GM23338 (cell line): ENCODE results near the gene ZNF8. TPM values are rescaled to one million over a fixed set of nuclear protein-coding genes. Genes with fewer than 3 reads are reported as not detected.

Source experiments
- ATAC-seq: fragments of 200-7000 bp; cut with Tn5 transposase; 3 replicates; pipeline ENCODE4 v1.9.1; 2020
- DNase-seq: peaks from one replicate; pipeline ENCODE4 v3.0.0-alpha.2; 2015; ENCODE audit warnings: low spot score
- H2AFZ ChIP-seq: fragments of 200-600 bp; sonication (generic); 2 replicates; pipeline ENCODE4 v1.8.0; 2016; ENCODE audit warnings: antibody characterized with exemption, mild to moderate bottlenecking, moderate library complexity
- H3F3A ChIP-seq: fragments of 200-600 bp; sonication (generic); replicated peaks from 2 replicates; pipeline ENCODE4 v1.8.0; 2017; ENCODE audit warnings: antibody characterized with exemption, mixed run types, low read depth
- H3K27ac ChIP-seq: fragments of 200-600 bp; sonication (generic); 2 replicates; pipeline ENCODE4 v1.6.1; 2016; ENCODE audit warnings: low read depth
- H3K27me3 ChIP-seq: fragments of 200-600 bp; sonication (generic); 2 replicates; pipeline ENCODE4 v1.8.0; 2016; ENCODE audit warnings: mild to moderate bottlenecking, mixed run types, moderate library complexity; ENCODE audit not compliant: insufficient read depth
- H3K36me3 ChIP-seq: fragments of 200-600 bp; sonication (generic); 2 replicates; pipeline ENCODE4 v1.8.0; 2016; ENCODE audit warnings: mild to moderate bottlenecking; ENCODE audit not compliant: insufficient read depth
- H3K4me1 ChIP-seq: fragments of 200-600 bp; sonication (generic); 2 replicates; pipeline ENCODE4 v1.8.0; 2016; ENCODE audit warnings: mild to moderate bottlenecking, moderate library complexity; ENCODE audit not compliant: insufficient read depth
- H3K4me2 ChIP-seq: fragments of 200-600 bp; sonication (generic); 2 replicates; pipeline ENCODE4 v1.7.1; 2017; ENCODE audit warnings: mixed run types
- H3K4me3 ChIP-seq: fragments of 200-600 bp; sonication (generic); 2 replicates; pipeline ENCODE4 v1.6.1; 2016; ENCODE audit warnings: mixed run types
- H3K79me2 ChIP-seq: fragments of 200-600 bp; sonication (generic); replicated peaks from 2 replicates; pipeline ENCODE4 v1.8.0; 2017; ENCODE audit warnings: mild to moderate bottlenecking; ENCODE audit not compliant: insufficient read depth
- H3K9me2 ChIP-seq: fragments of 200-600 bp; sonication (generic); 2 replicates; pipeline ENCODE4 v1.8.0; 2017; ENCODE audit not compliant: insufficient read depth
- H4K20me1 ChIP-seq: fragments of 200-600 bp; sonication (generic); replicated peaks from 2 replicates; pipeline ENCODE4 v1.8.0; 2017; ENCODE audit warnings: mild to moderate bottlenecking; ENCODE audit not compliant: insufficient read depth
- H3K27ac Mint-ChIP-seq: 2 replicates; pipeline ENCODE4 v1.8.0; 2020; ENCODE audit warnings: inconsistent platforms, mild to moderate bottlenecking, moderate library complexity, mixed read lengths
- H3K27me3 Mint-ChIP-seq: 3 replicates; pipeline ENCODE4 v1.8.0; 2022; ENCODE audit warnings: low read depth, mild to moderate bottlenecking, moderate library complexity, mixed read lengths, inconsistent platforms; ENCODE audit not compliant: insufficient read depth, poor library complexity
- H3K36me3 Mint-ChIP-seq: 3 replicates; pipeline ENCODE4 v1.8.0; 2021; ENCODE audit warnings: low read depth, mild to moderate bottlenecking, inconsistent platforms, moderate library complexity, mixed read lengths
- H3K4me1 Mint-ChIP-seq: 3 replicates; pipeline ENCODE4 v1.8.0; 2020; ENCODE audit warnings: mild to moderate bottlenecking, inconsistent platforms, mixed read lengths
- H3K4me3 Mint-ChIP-seq: 3 replicates; pipeline ENCODE4 v1.8.0; 2021; ENCODE audit warnings: moderate library complexity, mild to moderate bottlenecking, inconsistent platforms, mixed read lengths
- H3K9me3 Mint-ChIP-seq: 3 replicates; pipeline ENCODE4 v1.8.0; 2020; ENCODE audit warnings: moderate library complexity, mild to moderate bottlenecking, inconsistent platforms, mixed read lengths
- CREB1 ChIP-seq: fragments of 250-450 bp; sonication (Bioruptor Pico); IDR thresholded peaks from 2 replicates; pipeline ENCODE4 v1.5.0; 2020; ENCODE audit warnings: low read depth, mild to moderate bottlenecking, moderate library complexity
- EZH2 ChIP-seq: fragments of 200-600 bp; sonication (generic); IDR thresholded peaks from one replicate; pipeline ENCODE4 v1.8.0; 2017; ENCODE audit warnings: antibody characterized with exemption, mild to moderate bottlenecking, low read depth; ENCODE audit not compliant: unreplicated experiment
- JUNB ChIP-seq: IDR thresholded peaks from one replicate; pipeline ENCODE4 v1.6.1; 2016; ENCODE audit warnings: antibody characterized with exemption; ENCODE audit not compliant: unreplicated experiment
- NANOG ChIP-seq: IDR thresholded peaks from 2 replicates; pipeline ENCODE4 v1.6.1; 2016; ENCODE audit warnings: antibody characterized with exemption, borderline replicate concordance
- POLR2AphosphoS5 ChIP-seq: IDR thresholded peaks from 2 replicates; pipeline ENCODE4 v1.6.1; 2016; ENCODE audit warnings: antibody characterized with exemption, low read depth
- ZNF114 ChIP-seq: fragments of 250-450 bp; sonication (Bioruptor Pico); IDR thresholded peaks from 2 replicates; pipeline ENCODE4 v1.5.0; 2020; ENCODE audit warnings: mild to moderate bottlenecking, moderate library complexity
- ZNF331 ChIP-seq: fragments of 250-450 bp; sonication (Bioruptor Pico); IDR thresholded peaks from 2 replicates; pipeline ENCODE4 v1.5.0; 2020; ENCODE audit warnings: low read depth, mild to moderate bottlenecking, moderate library complexity
- ZNF462 ChIP-seq: fragments of 250-450 bp; sonication (Bioruptor Pico); IDR thresholded peaks from 2 replicates; pipeline ENCODE4 v1.5.0; 2020; ENCODE audit warnings: mild to moderate bottlenecking, moderate library complexity
- polyA plus RNA-seq: library from polyadenylated mRNA; unstranded; fragments of >200 nt; fragmentation: Nextera tagmentation; extraction: Ambion mirVana; gene quantifications from 2 replicates; pipeline ENCODE4 v1.2.1, GENCODE V29; 2016
- total RNA-seq: library from RNA; depleted of rRNA; stranded (reverse); fragments of >200 nt; shearing (Covaris generic); gene quantifications from 2 replicates; pipeline ENCODE4 v1.2.3, GENCODE V29; 2014

The ZNF8 gene
- total and polyA plus RNA-seq, 2 experiments from 2014 or later, result 4.3 to 30.3 TPM

- ATAC-seq, result no peak
- Histone ChIP-seq H3K4me2 (no peak overlapping the region), H3K4me1 (peaks cover 3% of the 10 kb centered on the region; the same call in 1 of the 2 replicates), H3K27ac (no peak overlapping the region), H4K20me1 (peaks cover 7% of the 10 kb centered on the region; the same call in 1 of the 2 replicates), H3K36me3 (no peaks in the 10 kb centered on the region), H3K27me3 (no peaks in the 10 kb centered on the region), H3F3A (0 out of 2 replicates have a peak, but pooled peaks cover 9% of the 10 kb centered on the region), H2AFZ (no peak overlapping the region), H3K79me2 (no peaks in the 10 kb centered on the region), H3K4me3 (no peak overlapping the region), H3K9me2 (no peaks in the 10 kb centered on the region)
- peaks cover 2% of the 10 kb centered on the region; the same call in 1 of the 3 replicates for H3K4me1 Mint-ChIP-seq
- no peaks in the 10 kb centered on the region; the same call in 2 of the 3 replicates for H3K9me3 Mint-ChIP-seq
- no peak overlapping the region; the same call in 2 of the 3 replicates for H3K4me3 Mint-ChIP-seq
- DNase-seq, result no peak
- H3K27ac Mint-ChIP-seq, result no peak overlapping the region
- no peaks in the 10 kb centered on the region for H3K27me3 Mint-ChIP-seq
- no peak for TF ChIP-seq POLR2AphosphoS5
- no peak for TF ChIP-seq NANOG
- no peak for TF ChIP-seq ZNF462 (CRISPR knock-in tag)
- no peak for TF ChIP-seq JUNB
- no peak for TF ChIP-seq ZNF331 (CRISPR knock-in tag)
- TF ChIP-seq ZNF114, result no peak
- H3K36me3 Mint-ChIP-seq, result peaks cover 8% of the 10 kb centered on the region
Observed at GRCh38 chr19:58332697-58333096, 53.9 kb downstream of the ZNF8 start.

- no peak overlapping the region for H3K27ac Mint-ChIP-seq
- no peak for TF ChIP-seq CREB1 (CRISPR knock-in tag)
- TF ChIP-seq POLR2AphosphoS5, result no peak
- TF ChIP-seq EZH2, result no peak
Observed at GRCh38 chr19:58334691-58335249, 56.0 kb downstream of the ZNF8 start.

More at GRCh38 chr19:58334691-58335249, 56.0 kb downstream of the ZNF8 start:
- ATAC-seq, result no peak
- Histone ChIP-seq H3K27me3 (no peaks in the 10 kb centered on the region), H3K79me2 (no peaks in the 10 kb centered on the region), H3K4me2 (no peak overlapping the region), H3K4me1 (no peaks in the 10 kb centered on the region), H3K27ac (no peak overlapping the region), H3K9me2 (no peaks in the 10 kb centered on the region), H2AFZ (no peak overlapping the region), H3F3A (no peaks in the 10 kb centered on the region), H3K4me3 (no peak overlapping the region), H3K36me3 (no peaks in the 10 kb centered on the region), H4K20me1 (peaks cover 4% of the 10 kb centered on the region; the same call in 1 of the 2 replicates)
- no peak for DNase-seq
- Mint-ChIP-seq H3K4me1 (no peaks in the 10 kb centered on the region; the same call in 2 of the 3 replicates), H3K4me3 (no peak overlapping the region), H3K36me3 (peaks cover 24% of the 10 kb centered on the region), H3K27me3 (no peaks in the 10 kb centered on the region), H3K9me3 (peaks cover 3% of the 10 kb centered on the region; the same call in 2 of the 3 replicates)
